Osteoblast (primary cell): ENCODE results near the gene KRT12. TPM values are rescaled to one million over a fixed set of nuclear protein-coding genes. Genes with fewer than 3 reads are reported as not detected.

Source experiments
- DNase-seq: peaks from one replicate; pipeline ENCODE4 v3.0.0; 2011; ENCODE audit warnings: low spot score, mixed read lengths; ENCODE audit not compliant: insufficient read length; ENCODE audit errors: missing footprints
- H2AFZ ChIP-seq: 2 replicates; pipeline ENCODE4 v1.6.0; 2011; ENCODE audit warnings: mild to moderate bottlenecking, low read length
- H3K27ac ChIP-seq: 2 replicates; pipeline ENCODE4 v1.5.1; 2011; ENCODE audit warnings: mild to moderate bottlenecking, low read depth, low read length, moderate library complexity
- H3K27me3 ChIP-seq: 2 replicates; pipeline ENCODE4 v1.6.0; 2012; ENCODE audit warnings: mild to moderate bottlenecking, control low read depth, inconsistent platforms, low read length, moderate library complexity; ENCODE audit not compliant: insufficient read depth
- H3K36me3 ChIP-seq: 2 replicates; pipeline ENCODE4 v1.5.1; 2011; ENCODE audit warnings: mild to moderate bottlenecking, low read length, control low read depth, moderate library complexity; ENCODE audit not compliant: insufficient read depth
- H3K4me1 ChIP-seq: 2 replicates; pipeline ENCODE4 v1.5.1; 2011; ENCODE audit warnings: mild to moderate bottlenecking, low read length, control low read depth, moderate library complexity; ENCODE audit not compliant: insufficient read depth
- H3K4me2 ChIP-seq: 2 replicates; pipeline ENCODE4 v1.6.0; 2011; ENCODE audit warnings: mild to moderate bottlenecking, low read length; ENCODE audit not compliant: insufficient read depth
- H3K4me3 ChIP-seq: fragments of 200-600 bp; sonication (generic); 3 replicates; pipeline ENCODE4 v1.5.1; 2012; ENCODE audit warnings: mild to moderate bottlenecking, low read length, inconsistent platforms; ENCODE audit not compliant: insufficient read depth
- H3K79me2 ChIP-seq: 2 replicates; pipeline ENCODE4 v1.6.0; 2012; ENCODE audit warnings: mild to moderate bottlenecking, low read length, control low read depth, inconsistent platforms; ENCODE audit not compliant: insufficient read depth
- H3K9me3 ChIP-seq: 2 replicates; pipeline ENCODE4 v1.5.1; 2011; ENCODE audit warnings: low read depth, low read length, control low read depth
- H4K20me1 ChIP-seq: 2 replicates; pipeline ENCODE4 v1.6.0; 2012; ENCODE audit warnings: mild to moderate bottlenecking, low read length, control low read depth; ENCODE audit not compliant: insufficient read depth
- CTCF ChIP-seq: IDR thresholded peaks from 2 replicates; pipeline ENCODE4 v1.5.1; 2011; ENCODE audit warnings: mild to moderate bottlenecking, low read depth, low read length, moderate library complexity; ENCODE audit errors: extremely low read depth
- total RNA-seq: library from RNA; depleted of rRNA; stranded (reverse); fragments of >200 nt; gene quantifications from 2 replicates; pipeline ENCODE4 v1.2.3, GENCODE V29; 2012

The KRT12 gene
- total RNA-seq, 1 donor = not detected

- no peak for TF ChIP-seq CTCF
- Histone ChIP-seq H3K4me3 (no peak overlapping the region), H4K20me1 (no peaks in the 10 kb centered on the region), H3K27ac (peak overlapping the region; percentile 13), H2AFZ (peak overlapping the region; percentile 28), H3K36me3 (no peaks in the 10 kb centered on the region), H3K4me1 (peaks cover 16% of the 10 kb centered on the region), H3K79me2 (no peaks in the 10 kb centered on the region), H3K9me3 (no peaks in the 10 kb centered on the region), H3K4me2 (no peak overlapping the region), H3K27me3 (no peaks in the 10 kb centered on the region)
- peak; percentile 58 for DNase-seq
Observed at GRCh38 chr17:40857535-40857934, 9.5 kb downstream of the KRT12 start.

- Histone ChIP-seq H3K27ac (no peak overlapping the region), H3K4me3 (no peak overlapping the region), H3K4me1 (peaks cover 16% of the 10 kb centered on the region), H3K36me3 (no peaks in the 10 kb centered on the region), H3K4me2 (peak overlapping the region; percentile 37), H3K79me2 (no peaks in the 10 kb centered on the region), H2AFZ (peak overlapping the region; percentile 44), H3K9me3 (no peaks in the 10 kb centered on the region), H4K20me1 (no peaks in the 10 kb centered on the region), H3K27me3 (no peaks in the 10 kb centered on the region)
- TF ChIP-seq CTCF = no peak
- peak; percentile 66 for DNase-seq
Observed at GRCh38 chr17:40854175-40854814, 12.7 kb downstream of the KRT12 start.

GRCh38 chr17:40852364-40852763 is 14.7 kb downstream of the KRT12 start:
- peak overlapping the region; percentile 16 for H2AFZ ChIP-seq

More at GRCh38 chr17:40852364-40852763, 14.7 kb downstream of the KRT12 start:
- H3K36me3 ChIP-seq = no peaks in the 10 kb centered on the region
- no peak for DNase-seq
- H3K27me3 ChIP-seq = no peaks in the 10 kb centered on the region
- no peaks in the 10 kb centered on the region for H4K20me1 ChIP-seq
- H3K79me2 ChIP-seq = no peaks in the 10 kb centered on the region
- H3K27ac ChIP-seq = no peak overlapping the region
- H3K9me3 ChIP-seq = no peaks in the 10 kb centered on the region
- TF ChIP-seq CTCF = no peak
- H3K4me1 ChIP-seq = peaks cover 11% of the 10 kb centered on the region
- H3K4me3 ChIP-seq = no peak overlapping the region
- H3K4me2 ChIP-seq = no peak overlapping the region
